Hematopoietic multipotent progenitor cell (in vitro differentiated cells): ENCODE data around the gene BTF3L4. TPM values are rescaled to one million over a fixed set of nuclear protein-coding genes. Genes with fewer than 3 reads are reported as not detected.
"Not testable (repeated sequence)": the region's sequence is repeated elsewhere in the genome, so short reads cannot be mapped to it uniquely, and the experiment has no call there.

Source experiments
- DNase-seq, 3 donors: peaks; one replicate each; pipeline ENCODE4 v3.0.0-alpha.2; 2011 to 2015; ENCODE audit warnings: low read depth in 2 of 3, low spot score in 2 of 3
- total RNA-seq: library from RNA; depleted of rRNA; stranded (reverse); fragments of >200 nt; gene quantifications from one replicate; pipeline ENCODE4 v1.2.3, GENCODE V29; 2012

The BTF3L4 gene
- total RNA-seq, 1 donor = 17.5 TPM

GRCh38 chr1:52055066-52055865 lies 829 bp upstream of the BTF3L4 start, which contains the start of gene TXNDC12:
Gene TXNDC12 (minus strand): TSS chr1:52055191. CDS start chr1:52055096, 95 bp downstream.
- peak; percentile 38 to 81 (median 78) for DNase-seq

GRCh38 chr1:52055866-52056162 lies 281 bp upstream of the BTF3L4 start:
- no peak for DNase-seq

- DNase-seq = no peak
Observed at GRCh38 chr1:52056937-52057231, 789 bp downstream of the BTF3L4 start.

GRCh38 chr1:52057255-52057654 lies 1.2 kb downstream of the BTF3L4 start:
- no peak for DNase-seq

- no peak for DNase-seq
Observed at GRCh38 chr1:52057876-52058415, 1.9 kb downstream of the BTF3L4 start.

GRCh38 chr1:52059321-52059720 lies 3.2 kb downstream of the BTF3L4 start:
- DNase-seq = no peak

GRCh38 chr1:52059888-52060287 lies 3.8 kb downstream of the BTF3L4 start:
- no peak for DNase-seq

GRCh38 chr1:52060822-52061221 lies 4.7 kb downstream of the BTF3L4 start:
- no peak for DNase-seq

- no peak for DNase-seq
Observed at GRCh38 chr1:52063192-52063591, 7.1 kb downstream of the BTF3L4 start.

- DNase-seq = no peak
Observed at GRCh38 chr1:52070704-52071103, 14.6 kb downstream of the BTF3L4 start.

GRCh38 chr1:52072291-52072690 lies 16.2 kb downstream of the BTF3L4 start:
- DNase-seq = no peak

GRCh38 chr1:52077277-52077676 lies 21.2 kb downstream of the BTF3L4 start:
- DNase-seq = not testable (repeated sequence)

- DNase-seq = no peak
Observed at GRCh38 chr1:52080014-52080415, 23.9 kb downstream of the BTF3L4 start.

- DNase-seq = not testable (repeated sequence)
Observed at GRCh38 chr1:52087892-52088291, 31.8 kb downstream of the BTF3L4 start.

- not testable (repeated sequence) for DNase-seq
Observed at GRCh38 chr1:52094300-52094699, 38.2 kb downstream of the BTF3L4 start.

- DNase-seq = no peak
Observed at GRCh38 chr1:52096216-52096615, 40.1 kb downstream of the BTF3L4 start.

- DNase-seq = no peak
Observed at GRCh38 chr1:52098139-52098871, 42.2 kb downstream of the BTF3L4 start.

GRCh38 chr1:52102336-52103013 lies 46.4 kb downstream of the BTF3L4 start:
- DNase-seq = no peak

- peak in 1 of 3 donors; percentile 41 for DNase-seq
Observed at GRCh38 chr1:52111492-52111891, 55.4 kb downstream of the BTF3L4 start.

GRCh38 chr1:52112489-52112888 lies 56.4 kb downstream of the BTF3L4 start:
- no peak for DNase-seq

- no peak for DNase-seq
Observed at GRCh38 chr1:52119301-52120079, 63.4 kb downstream of the BTF3L4 start.
